Suprapubic skin (tissue), 4 donors: ENCODE data around the gene SORCS3.

ENCODE experiments used
- CTCF ChIP-seq, 2 donors: fragments of 200-600 bp in 1 of 2; fragments of 450-650 bp in 1 of 2; sonication (generic) in 1 of 2; IDR thresholded peaks; one replicate each; pipeline ENCODE4 v1.5.1; 2016 to 2019; ENCODE audit warnings: antibody characterized with exemption in 2 of 2, mild to moderate bottlenecking in 1 of 2, moderate library complexity in 1 of 2
- EP300 ChIP-seq: sonication (generic); formaldehyde crosslinking; IDR thresholded peaks from one replicate; pipeline ENCODE4 v1.6.1; 2017; ENCODE audit warnings: antibody characterized with exemption
- POLR2A ChIP-seq, 2 donors: fragments of 450-650 bp; IDR thresholded peaks; one replicate each; pipeline ENCODE4 v1.6.1; 2017; ENCODE audit warnings: antibody characterized with exemption in 2 of 2, mild to moderate bottlenecking in 2 of 2, moderate library complexity in 2 of 2
- POLR2AphosphoS5 ChIP-seq, 3 donors: sonication (generic); formaldehyde crosslinking; IDR thresholded peaks; one replicate each; pipeline ENCODE4 v1.6.1; 2017; ENCODE audit warnings: antibody characterized with exemption in 3 of 3

- TF ChIP-seq CTCF (IDR thresholded peaks at IDR 0.05) (no peak), POLR2A (IDR thresholded peaks at IDR 0.05) (no peak), EP300 (no peak), POLR2AphosphoS5 (IDR thresholded peaks at IDR 0.05) (no peak)
Observed at GRCh38 chr10:104924101-104924795, 283.2 kb downstream of the SORCS3 start.
